ENCODE results near the gene CDCA7. TPM values are rescaled to one million over a fixed set of nuclear protein-coding genes. Genes with fewer than 3 reads are reported as not detected.

The CDCA7 gene
- total and polyA plus RNA-seq, 2 of the 13 experiments (the other 11 are each of a cell fraction or from before 2014, with no cell fraction given): 46.2 to 57.8 TPM

DNA sequence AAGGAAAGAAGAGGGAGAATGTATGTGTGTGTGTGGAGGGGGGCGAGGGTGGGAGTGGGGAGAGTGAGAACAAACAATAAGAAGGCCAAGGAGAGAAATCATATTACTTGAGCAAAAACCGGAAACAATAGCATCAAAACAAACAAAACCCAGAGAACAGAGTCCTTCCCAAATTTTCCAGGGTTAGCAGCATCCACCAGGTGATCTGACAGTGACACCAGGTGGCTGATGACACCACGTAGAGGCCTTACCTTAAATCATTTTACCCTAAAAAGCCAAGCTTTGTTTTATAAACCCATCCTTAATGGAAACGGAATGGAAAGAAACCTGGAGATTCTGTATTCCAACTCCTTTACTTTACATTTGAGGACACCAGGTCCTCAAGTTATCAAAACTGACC lies 42.9 kb downstream of the CDCA7 start (continued):
- TF ChIP-seq ZNF512B (CRISPR knock-in tag; IDR thresholded peaks at IDR 0.05; ENCODE audit: borderline replicate concordance) (no peak), MLXIP (CRISPR knock-in tag; IDR thresholded peaks at IDR 0.05; ENCODE audit: borderline replicate concordance) (no peak), MZF1 (CRISPR knock-in tag; IDR thresholded peaks at IDR 0.05; ENCODE audit: borderline replicate concordance) (no peak), NFE2L1 (CRISPR knock-in tag; IDR thresholded peaks at IDR 0.05; ENCODE audit: borderline replicate concordance) (no peak), ZNF879 (CRISPR knock-in tag; IDR thresholded peaks at IDR 0.05) (no peak)
- TF ChIP-seq, protein P1, sequence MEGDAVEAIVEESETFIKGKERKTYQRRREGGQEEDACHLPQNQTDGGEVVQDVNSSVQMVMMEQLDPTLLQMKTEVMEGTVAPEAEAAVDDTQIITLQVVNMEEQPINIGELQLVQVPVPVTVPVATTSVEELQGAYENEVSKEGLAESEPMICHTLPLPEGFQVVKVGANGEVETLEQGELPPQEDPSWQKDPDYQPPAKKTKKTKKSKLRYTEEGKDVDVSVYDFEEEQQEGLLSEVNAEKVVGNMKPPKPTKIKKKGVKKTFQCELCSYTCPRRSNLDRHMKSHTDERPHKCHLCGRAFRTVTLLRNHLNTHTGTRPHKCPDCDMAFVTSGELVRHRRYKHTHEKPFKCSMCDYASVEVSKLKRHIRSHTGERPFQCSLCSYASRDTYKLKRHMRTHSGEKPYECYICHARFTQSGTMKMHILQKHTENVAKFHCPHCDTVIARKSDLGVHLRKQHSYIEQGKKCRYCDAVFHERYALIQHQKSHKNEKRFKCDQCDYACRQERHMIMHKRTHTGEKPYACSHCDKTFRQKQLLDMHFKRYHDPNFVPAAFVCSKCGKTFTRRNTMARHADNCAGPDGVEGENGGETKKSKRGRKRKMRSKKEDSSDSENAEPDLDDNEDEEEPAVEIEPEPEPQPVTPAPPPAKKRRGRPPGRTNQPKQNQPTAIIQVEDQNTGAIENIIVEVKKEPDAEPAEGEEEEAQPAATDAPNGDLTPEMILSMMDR (CRISPR knock-in tag; IDR thresholded peaks at IDR 0.05): peak; percentile 49

Data from HepG2 (cell line).